HepG2 (cell line): ENCODE measurements around the gene PYGB. TPM values are rescaled to one million over a fixed set of nuclear protein-coding genes. Genes with fewer than 3 reads are reported as not detected.

Experiments used
- AGO1 ChIP-seq: fragments of 200-400 bp; formaldehyde crosslinking; IDR thresholded peaks from 2 replicates; pipeline ENCODE4 v1.6.1; 2017; ENCODE audit warnings: mild to moderate bottlenecking, low read depth, low read length, moderate library complexity; ENCODE audit not compliant: poor library complexity, severe bottlenecking
- ATF7-NPFF ChIP-seq: sonication (generic); formaldehyde crosslinking; IDR thresholded peaks from 2 replicates; pipeline ENCODE4 v1.8.1; 2023; ENCODE audit warnings: mild to moderate bottlenecking, low read depth, missing genetic modification reagents, moderate library complexity
- CBX1 ChIP-seq: IDR thresholded peaks from one replicate; pipeline ENCODE4 v1.6.1; 2016; ENCODE audit warnings: antibody characterized with exemption, low read depth
- CENPT ChIP-seq: sonication (generic); formaldehyde crosslinking; IDR thresholded peaks from 2 replicates; pipeline ENCODE4 v1.8.0; 2022; ENCODE audit warnings: low read depth, mild to moderate bottlenecking, moderate library complexity, missing genetic modification reagents
- EEA1 ChIP-seq: sonication (generic); formaldehyde crosslinking; IDR thresholded peaks from 2 replicates; pipeline ENCODE4 v1.5.1; 2020; ENCODE audit warnings: mild to moderate bottlenecking, missing genetic modification reagents, borderline replicate concordance
- GTF2F1 ChIP-seq: fragments of 150-350 bp; IDR thresholded peaks from 2 replicates; pipeline ENCODE4 v1.6.1; 2014; ENCODE audit warnings: low read length
- GTF3A ChIP-seq: sonication (generic); formaldehyde crosslinking; conservative IDR thresholded peaks from 2 replicates; pipeline ENCODE4 v1.4.0; 2020; ENCODE audit warnings: mild to moderate bottlenecking, missing genetic modification reagents
- HCFC1 ChIP-seq: fragments of 150-350 bp; IDR thresholded peaks from 2 replicates; pipeline ENCODE4 v1.6.1; 2014; ENCODE audit warnings: low read depth, low read length
- IRX3 ChIP-seq: sonication (generic); formaldehyde crosslinking; IDR thresholded peaks from 2 replicates; pipeline ENCODE4 v1.8.1; 2023; ENCODE audit warnings: mild to moderate bottlenecking, low read depth, missing genetic modification reagents, borderline replicate concordance
- KDM1A ChIP-seq: IDR thresholded peaks from 2 replicates; pipeline ENCODE4 v1.6.1; 2016; ENCODE audit warnings: missing compliant biosample characterization
- MAFG ChIP-seq: sonication (generic); formaldehyde crosslinking; IDR thresholded peaks from 2 replicates; pipeline ENCODE4 v1.5.1; 2020; ENCODE audit warnings: mild to moderate bottlenecking, missing genetic modification reagents
- NFE2L1 ChIP-seq: sonication (generic); formaldehyde crosslinking; IDR thresholded peaks from 2 replicates; pipeline ENCODE4 v1.4.0; 2020; ENCODE audit warnings: missing genetic modification reagents, mild to moderate bottlenecking, borderline replicate concordance
- NFE2L2 ChIP-seq: fragments of 150-350 bp; IDR thresholded peaks from 2 replicates; pipeline ENCODE4 v1.6.1; 2014; ENCODE audit warnings: low read length
- NFIC ChIP-seq: IDR thresholded peaks from 2 replicates; pipeline ENCODE4 v1.6.1; 2012; ENCODE audit warnings: mild to moderate bottlenecking, low read length, inconsistent platforms
- ONECUT2 ChIP-seq: sonication (generic); formaldehyde crosslinking; IDR thresholded peaks from 2 replicates; pipeline ENCODE4 v1.4.0; 2020; ENCODE audit warnings: missing genetic modification reagents
- STAG1 ChIP-seq: sonication (generic); formaldehyde crosslinking; IDR thresholded peaks from 2 replicates; pipeline ENCODE4 v1.4.0; 2020; ENCODE audit warnings: missing genetic modification reagents
- TAF1 ChIP-seq: sonication (generic); formaldehyde crosslinking; IDR thresholded peaks from 2 replicates; pipeline ENCODE4 v1.4.0; 2020; ENCODE audit warnings: missing genetic modification reagents
- TBX3 ChIP-seq: fragments of 450-650 bp; IDR thresholded peaks from 2 replicates; pipeline ENCODE4 v1.6.1; 2017; ENCODE audit warnings: antibody characterized with exemption, mild to moderate bottlenecking, inconsistent platforms, borderline replicate concordance
- TCF12 ChIP-seq, 2 experiments: fragments of 450-650 bp in 1 of 2; sonication (generic) in 1 of 2; formaldehyde crosslinking in 1 of 2; IDR thresholded peaks; 2 replicates each; pipeline versions ENCODE4 v1.6.1 to v1.8.0; 2017 to 2022; ENCODE audit warnings: antibody characterized with exemption in 1 of 2, mild to moderate bottlenecking in 1 of 2, missing genetic modification reagents in 1 of 2, moderate library complexity in 1 of 2
- YEATS4 ChIP-seq: sonication (generic); formaldehyde crosslinking; IDR thresholded peaks from 2 replicates; pipeline ENCODE4 v1.4.0; 2020; ENCODE audit warnings: missing genetic modification reagents, borderline replicate concordance
- ZFYVE20 ChIP-seq: sonication (generic); formaldehyde crosslinking; IDR thresholded peaks from 2 replicates; pipeline ENCODE4 v1.8.0; 2023; ENCODE audit warnings: low read depth, mild to moderate bottlenecking, moderate library complexity, missing genetic modification reagents, borderline replicate concordance
- ZNF12 ChIP-seq: sonication (generic); formaldehyde crosslinking; IDR thresholded peaks from 2 replicates; pipeline ENCODE4 v1.5.0; 2020; ENCODE audit warnings: missing genetic modification reagents
- ZNF224 ChIP-seq: sonication (generic); formaldehyde crosslinking; IDR thresholded peaks from 2 replicates; pipeline ENCODE4 v1.5.0; 2020; ENCODE audit warnings: mild to moderate bottlenecking, missing genetic modification reagents
- ZNF234 ChIP-seq: sonication (generic); formaldehyde crosslinking; conservative IDR thresholded peaks from 2 replicates; pipeline ENCODE4 v1.5.1; 2020; ENCODE audit warnings: mild to moderate bottlenecking, missing genetic modification reagents
- ZNF253 ChIP-seq: sonication (generic); formaldehyde crosslinking; IDR thresholded peaks from 2 replicates; pipeline ENCODE4 v1.8.0; 2022; ENCODE audit warnings: mild to moderate bottlenecking, missing genetic modification reagents, borderline replicate concordance
- ZNF296 ChIP-seq: sonication (generic); formaldehyde crosslinking; conservative IDR thresholded peaks from 2 replicates; pipeline ENCODE4 v1.5.0; 2020; ENCODE audit warnings: mild to moderate bottlenecking, missing genetic modification reagents
- ZNF563 ChIP-seq: sonication (generic); formaldehyde crosslinking; IDR thresholded peaks from 2 replicates; pipeline ENCODE4 v1.8.0; 2022; ENCODE audit warnings: mild to moderate bottlenecking, moderate library complexity, missing genetic modification reagents
- ZNF737 ChIP-seq: sonication (generic); formaldehyde crosslinking; IDR thresholded peaks from 2 replicates; pipeline ENCODE4 v1.5.0; 2020; ENCODE audit warnings: missing genetic modification reagents, mild to moderate bottlenecking, borderline replicate concordance
- ZNF891 ChIP-seq: sonication (generic); formaldehyde crosslinking; IDR thresholded peaks from 2 replicates; pipeline ENCODE4 v1.5.0; 2020; ENCODE audit warnings: mild to moderate bottlenecking, missing genetic modification reagents
- ZSCAN12 ChIP-seq: sonication (generic); formaldehyde crosslinking; IDR thresholded peaks from 2 replicates; pipeline ENCODE4 v1.9.0; 2021; ENCODE audit warnings: mild to moderate bottlenecking, missing genetic modification reagents
- polyA plus RNA-seq, 8 experiments: library from polyadenylated mRNA; depleted of rRNA in 3 of 8; stranded (reverse) in 7 of 8; unstranded in 1 of 8; fragments of >200 nt; fragmentation: Illumina TruSeq in 4 of 8; extraction: Trizol in 4 of 8; gene quantifications; 2 replicates each; pipeline versions ENCODE4 v1.2.1 to v1.2.3, GENCODE V29; 2011 to 2016; ENCODE audit warnings: low read depth in 4 of 8, missing spikeins in 1 of 8, mixed read lengths in 1 of 8; ENCODE audit not compliant: insufficient read depth in 1 of 8
- total RNA-seq, 5 experiments: library from RNA; depleted of rRNA; stranded (reverse); fragments of >200 nt; fragmentation: Illumina TruSeq; extraction: Trizol; gene quantifications; 2 replicates each; pipeline ENCODE4 v1.2.3, GENCODE V29; 2016; ENCODE audit warnings: low read depth in 1 of 5
- TF ChIP-seq, protein P1 (sequence below): IDR thresholded peaks from 2 replicates; pipeline ENCODE4 v1.6.1; 2016; ENCODE audit warnings: missing compliant biosample characterization, missing genetic modification reagents, borderline replicate concordance
- TF ChIP-seq, protein P2 (sequence below), 2 experiments: fragments of 450-650 bp in 1 of 2; sonication (generic) in 1 of 2; formaldehyde crosslinking; IDR thresholded peaks; 2 replicates each; pipeline versions ENCODE4 v1.5.0 to v1.8.0; 2020 to 2022; ENCODE audit warnings: mild to moderate bottlenecking in 1 of 2, missing genetic modification reagents in 1 of 2

PYGB gene
- total and polyA plus RNA-seq, 2 of the 13 experiments (the other 11 are each of a cell fraction or from before 2014, with no cell fraction given), result 24.2 to 86.3 TPM

DNA sequence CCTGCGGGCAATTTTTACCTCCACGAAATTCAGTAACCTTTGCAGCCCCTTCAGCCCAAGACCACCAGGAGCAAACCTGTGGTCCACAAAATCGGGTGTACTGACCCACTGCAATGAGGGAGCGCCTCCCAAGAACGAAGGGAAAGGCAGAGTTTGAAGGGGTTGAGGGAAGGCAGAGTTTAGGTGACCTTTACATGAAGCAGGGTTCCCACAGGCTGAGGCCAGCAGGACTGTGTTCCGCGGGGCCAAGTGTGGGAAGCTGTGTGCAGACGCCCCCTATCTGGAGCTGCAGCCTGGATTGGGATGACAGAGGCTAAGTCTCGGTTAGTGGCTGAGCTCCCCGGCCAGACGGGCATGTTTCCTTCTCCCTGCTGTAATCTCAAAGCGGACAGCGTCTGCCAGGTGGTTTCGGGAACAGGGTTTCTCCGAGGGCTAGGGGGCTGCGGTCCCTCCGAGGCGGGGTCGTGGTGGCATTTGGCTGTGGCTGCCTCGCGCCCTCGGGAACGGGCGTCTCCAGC, 826 bp upstream of the PYGB start (continued):
- TF ChIP-seq KDM1A, result peak; percentile 84
- no peak for TF ChIP-seq ONECUT2
- TF ChIP-seq AGO1, result peak; percentile 35
- TF ChIP-seq ZNF891 (CRISPR knock-in tag), result peak; percentile 66; the same call in 1 of the 2 replicates
- TF ChIP-seq GTF3A (CRISPR knock-in tag), result no peak; the same call in none of the 2 replicates
- TF ChIP-seq ATF7-NPFF (CRISPR knock-in tag), result no peak
- TF ChIP-seq TAF1, result no peak
- no peak for TF ChIP-seq CBX1
- no peak for TF ChIP-seq MAFG (CRISPR knock-in tag)
- TF ChIP-seq YEATS4, result 0 out of 2 replicates have a peak, but pooled peaks have one; percentile 59
- peak; percentile 42; the same call in 1 of the 2 replicates for TF ChIP-seq ZNF563 (CRISPR knock-in tag)
- TF ChIP-seq, protein P1, sequence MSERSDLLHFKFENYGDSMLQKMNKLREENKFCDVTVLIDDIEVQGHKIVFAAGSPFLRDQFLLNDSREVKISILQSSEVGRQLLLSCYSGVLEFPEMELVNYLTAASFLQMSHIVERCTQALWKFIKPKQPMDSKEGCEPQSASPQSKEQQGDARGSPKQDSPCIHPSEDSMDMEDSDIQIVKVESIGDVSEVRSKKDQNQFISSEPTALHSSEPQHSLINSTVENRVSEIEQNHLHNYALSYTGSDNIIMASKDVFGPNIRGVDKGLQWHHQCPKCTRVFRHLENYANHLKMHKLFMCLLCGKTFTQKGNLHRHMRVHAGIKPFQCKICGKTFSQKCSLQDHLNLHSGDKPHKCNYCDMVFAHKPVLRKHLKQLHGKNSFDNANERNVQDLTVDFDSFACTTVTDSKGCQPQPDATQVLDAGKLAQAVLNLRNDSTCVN (CRISPR knock-in tag), result peak; percentile 61
- no peak; the same call in 1 of the 2 replicates for TF ChIP-seq ZNF296 (CRISPR knock-in tag)
- TF ChIP-seq GTF2F1, result no peak
- peak; percentile 82 for TF ChIP-seq STAG1 (CRISPR knock-in tag)
- no peak for TF ChIP-seq NFIC
- TF ChIP-seq NFE2L1 (CRISPR knock-in tag), result no peak
- TF ChIP-seq ZFYVE20 (CRISPR knock-in tag), result no peak
- TF ChIP-seq, protein P2, sequence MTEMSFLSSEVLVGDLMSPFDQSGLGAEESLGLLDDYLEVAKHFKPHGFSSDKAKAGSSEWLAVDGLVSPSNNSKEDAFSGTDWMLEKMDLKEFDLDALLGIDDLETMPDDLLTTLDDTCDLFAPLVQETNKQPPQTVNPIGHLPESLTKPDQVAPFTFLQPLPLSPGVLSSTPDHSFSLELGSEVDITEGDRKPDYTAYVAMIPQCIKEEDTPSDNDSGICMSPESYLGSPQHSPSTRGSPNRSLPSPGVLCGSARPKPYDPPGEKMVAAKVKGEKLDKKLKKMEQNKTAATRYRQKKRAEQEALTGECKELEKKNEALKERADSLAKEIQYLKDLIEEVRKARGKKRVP (CRISPR knock-in tag; IDR thresholded peaks at IDR 0.05), result peak in 1 of 2 experiments; percentile 34; a peak in 1 of 4 replicates
- TF ChIP-seq TCF12 (IDR thresholded peaks at IDR 0.05), result no peak
- TF ChIP-seq TCF12 (CRISPR knock-in tag; IDR thresholded peaks at IDR 0.05), result peak; percentile 19; the same call in 1 of the 2 replicates
- no peak for TF ChIP-seq TBX3
- TF ChIP-seq HCFC1, result no peak
- TF ChIP-seq ZNF737 (CRISPR knock-in tag), result no peak; the same call in 1 of the 2 replicates
- TF ChIP-seq ZNF224 (CRISPR knock-in tag), result peak; percentile 64; the same call in 1 of the 2 replicates
- TF ChIP-seq ZNF12 (CRISPR knock-in tag), result no peak; the same call in 1 of the 2 replicates
- no peak; the same call in 1 of the 2 replicates for TF ChIP-seq CENPT (CRISPR knock-in tag)
- TF ChIP-seq NFE2L2, result no peak
- no peak; the same call in 1 of the 2 replicates for TF ChIP-seq ZNF253 (CRISPR knock-in tag)
- no peak for TF ChIP-seq ZSCAN12
- no peak for TF ChIP-seq EEA1 (CRISPR knock-in tag)
- no peak for TF ChIP-seq ZNF234 (CRISPR knock-in tag)
- TF ChIP-seq IRX3 (CRISPR knock-in tag), result no peak
